ENCODE data around the gene HSPB3.
"Not testable (repeated sequence)": the region's sequence is repeated elsewhere in the genome, so short reads cannot be mapped to it uniquely, and the experiment has no call there.

HSPB3 gene

GRCh38 chr5:54455413-54456157 is at the start of gene HSPB3:
Gene HSPB3, plus strand, starts transcription at chr5:54455699. Its CDS starts 91 bp downstream, at chr5:54455790.
- no peak for DNase-seq

GRCh38 chr5:54411176-54411575 is 44.3 kb upstream of the HSPB3 start:
- no peak for DNase-seq

- no peak for DNase-seq
Observed at GRCh38 chr5:54412913-54413312, 42.6 kb upstream of the HSPB3 start.

GRCh38 chr5:54415147-54415546 is 40.4 kb upstream of the HSPB3 start:
- no peak for DNase-seq

GRCh38 chr5:54415896-54416601 is 39.5 kb upstream of the HSPB3 start:
- DNase-seq: no peak

- DNase-seq: not testable (repeated sequence)
Observed at GRCh38 chr5:54419573-54420423, 35.7 kb upstream of the HSPB3 start.

GRCh38 chr5:54420511-54420910 is 35.0 kb upstream of the HSPB3 start:
- DNase-seq: not testable (repeated sequence)

GRCh38 chr5:54421976-54422375 is 33.5 kb upstream of the HSPB3 start:
- DNase-seq: no peak

GRCh38 chr5:54425258-54425657 is 30.2 kb upstream of the HSPB3 start:
- no peak for DNase-seq

GRCh38 chr5:54426209-54426608 is 29.3 kb upstream of the HSPB3 start:
- DNase-seq: no peak

GRCh38 chr5:54434650-54435049 is 20.8 kb upstream of the HSPB3 start:
- not testable (repeated sequence) for DNase-seq

GRCh38 chr5:54438620-54439389 is 16.7 kb upstream of the HSPB3 start:
- DNase-seq: no peak

GRCh38 chr5:54440456-54440893 is 15.0 kb upstream of the HSPB3 start:
- DNase-seq: no peak

GRCh38 chr5:54442271-54442670 is 13.2 kb upstream of the HSPB3 start:
- DNase-seq: no peak

- no peak for DNase-seq
Observed at GRCh38 chr5:54443270-54443669, 12.2 kb upstream of the HSPB3 start.

- no peak for DNase-seq
Observed at GRCh38 chr5:54445691-54446378, 9.7 kb upstream of the HSPB3 start.

- DNase-seq: no peak
Observed at GRCh38 chr5:54446379-54446732, 9.1 kb upstream of the HSPB3 start.

- no peak for DNase-seq
Observed at GRCh38 chr5:54449923-54450322, 5.6 kb upstream of the HSPB3 start.

GRCh38 chr5:54450542-54450941 is 5.0 kb upstream of the HSPB3 start:
- no peak for DNase-seq

- DNase-seq: no peak
Observed at GRCh38 chr5:54453046-54453445, 2.5 kb upstream of the HSPB3 start.

- DNase-seq: no peak
Observed at GRCh38 chr5:54454602-54455001, 897 bp upstream of the HSPB3 start.
